Right ventricle myocardium inferior (tissue), 1 donor: ENCODE data around the gene TPH2. TPM values are rescaled to one million over a fixed set of nuclear protein-coding genes. Genes with fewer than 3 reads are reported as not detected.

Experiments used
- ATAC-seq: fragments of 200-7000 bp; cut with Tn5 transposase; one replicate; pipeline ENCODE4 v1.9.1; 2020; ENCODE audit warnings: mild to moderate bottlenecking, moderate library complexity
- DNase-seq: peaks from one replicate; pipeline ENCODE4 v3.0.0; 2021; ENCODE audit errors: missing footprints
- intact Hi-C: fragments of 100-400 bp; cut with DNase I; formaldehyde crosslinking; loops from one replicate; pipeline ENCODE4 v1.11.0; 2022
- long read RNA-seq: library from polyadenylated mRNA; unstranded; transcript quantifications from one replicate; pipeline ENCODE4 v2.0.0, GENCODE V29; 2021
- total RNA-seq: library from RNA; stranded (reverse); fragmentation: NEBNext Ultra II Directional; extraction: Animal tissue kit (Norgen Biotek cat#: 25700); gene quantifications from one replicate; pipeline ENCODE4 v1.2.1, GENCODE V29; 2021
- donor health status: DM: no; HTN: yes; CAD: no; lungs with severe emphysema.

Gene TPH2
- not detected for total RNA-seq
- long read RNA-seq, result 0 reads

- DNase-seq (peak; percentile 28), ATAC-seq (no peak)
- intact Hi-C loops, result no loop called here
Observed at GRCh38 chr12:71938728-71939385, at the start of gene TPH2. Gene TPH2 (plus strand): TSS chr12:71938845. CDS start chr12:71938987, 142 bp downstream.

- intact Hi-C loops, result no loop called here
- no peak for ATAC-seq
- no peak for DNase-seq
Observed at GRCh38 chr12:71890475-71890874, 48.2 kb upstream of the TPH2 start.

GRCh38 chr12:71892059-71892458 lies 46.6 kb upstream of the TPH2 start:
- DNase-seq, result no peak
- intact Hi-C loops, result no loop called here
- no peak for ATAC-seq

- intact Hi-C loops, result no loop called here
- no peak for DNase-seq
- ATAC-seq, result no peak
Observed at GRCh38 chr12:71896205-71896882, 42.3 kb upstream of the TPH2 start.

GRCh38 chr12:71900091-71900490 lies 38.6 kb upstream of the TPH2 start:
- DNase-seq (no peak), ATAC-seq (no peak)
- intact Hi-C loops, result loop anchor here (10.0 kb wide), 1 partner anchor 115 kb away; no protein-coding TSS in a partner anchor

GRCh38 chr12:71904629-71905028 lies 34.0 kb upstream of the TPH2 start:
- intact Hi-C loops, result loop anchor here (10.0 kb wide), 1 partner anchor 120 kb away; no protein-coding TSS in a partner anchor
- ATAC-seq (no peak), DNase-seq (no peak)

GRCh38 chr12:71935594-71935993 lies 3.1 kb upstream of the TPH2 start:
- no peak for ATAC-seq
- intact Hi-C loops, result no loop called here
- no peak for DNase-seq

GRCh38 chr12:71940068-71940467 lies 1.4 kb downstream of the TPH2 start:
- DNase-seq (no peak), ATAC-seq (no peak)
- intact Hi-C loops, result no loop called here

GRCh38 chr12:71941174-71941573 lies 2.5 kb downstream of the TPH2 start:
- ATAC-seq, result no peak

GRCh38 chr12:71942259-71942658 lies 3.6 kb downstream of the TPH2 start:
- no peak for ATAC-seq
- intact Hi-C loops, result no loop called here
- no peak for DNase-seq

More at GRCh38 chr12:71941174-71941573, 2.5 kb downstream of the TPH2 start:
- DNase-seq, result no peak
- intact Hi-C loops, result no loop called here

GRCh38 chr12:71942703-71943102 lies 4.1 kb downstream of the TPH2 start:
- ATAC-seq (no peak), DNase-seq (no peak)
- intact Hi-C loops, result no loop called here

- intact Hi-C loops, result no loop called here
- DNase-seq (no peak), ATAC-seq (no peak)
Observed at GRCh38 chr12:71945121-71945520, 6.5 kb downstream of the TPH2 start.

- intact Hi-C loops, result no loop called here
- ATAC-seq (no peak), DNase-seq (no peak)
Observed at GRCh38 chr12:71945883-71946282, 7.2 kb downstream of the TPH2 start.

- intact Hi-C loops, result no loop called here
- DNase-seq (no peak), ATAC-seq (no peak)
Observed at GRCh38 chr12:71947645-71948105, 9.0 kb downstream of the TPH2 start.

- intact Hi-C loops, result no loop called here
- ATAC-seq, result no peak
Observed at GRCh38 chr12:71948390-71948789, 9.7 kb downstream of the TPH2 start.

GRCh38 chr12:71949646-71950045 lies 11.0 kb downstream of the TPH2 start:
- no peak for DNase-seq
- intact Hi-C loops, result no loop called here
- no peak for ATAC-seq

More at GRCh38 chr12:71948390-71948789, 9.7 kb downstream of the TPH2 start:
- DNase-seq, result no peak

- intact Hi-C loops, result no loop called here
- DNase-seq (no peak), ATAC-seq (no peak)
Observed at GRCh38 chr12:71950404-71950803, 11.8 kb downstream of the TPH2 start.

GRCh38 chr12:71950819-71951218 lies 12.2 kb downstream of the TPH2 start:
- ATAC-seq (no peak), DNase-seq (no peak)
- intact Hi-C loops, result no loop called here

GRCh38 chr12:71954083-71954778 lies 15.6 kb downstream of the TPH2 start:
- no peak for ATAC-seq
- intact Hi-C loops, result no loop called here
- no peak for DNase-seq

GRCh38 chr12:71954861-71955260 lies 16.2 kb downstream of the TPH2 start:
- DNase-seq (no peak), ATAC-seq (no peak)
- intact Hi-C loops, result no loop called here
